K562 (cell line): ENCODE data around the gene RBM20. TPM values are rescaled to one million over a fixed set of nuclear protein-coding genes. Genes with fewer than 3 reads are reported as not detected.

ENCODE experiments used
- CCNT2 ChIP-seq: IDR thresholded peaks from 2 replicates; pipeline ENCODE4 v1.6.1; 2011; ENCODE audit warnings: borderline replicate concordance, low read depth, mild to moderate bottlenecking, moderate library complexity, mixed read lengths, low read length; ENCODE audit not compliant: insufficient read length; ENCODE audit errors: extremely low read depth
- CEBPG ChIP-seq, 3 experiments: fragments of 200-800 bp in 1 of 3; sonication (Bioruptor generic) in 1 of 3; sonication (generic) in 1 of 3; formaldehyde crosslinking in 1 of 3; IDR thresholded peaks in 2 of 3; conservative IDR thresholded peaks in 1 of 3; 2 replicates each; pipeline versions ENCODE4 v1.6.1 to v1.8.0; 2016 to 2022; ENCODE audit warnings: missing compliant biosample characterization in 2 of 3, missing genetic modification characterization in 2 of 3, mild to moderate bottlenecking in 1 of 3, missing genetic modification reagents in 1 of 3
- DPF2 ChIP-seq: fragments of 450-650 bp; IDR thresholded peaks from 2 replicates; pipeline ENCODE4 v1.6.1; 2016
- ETV6 ChIP-seq, 3 experiments: fragments of 150-350 bp in 1 of 3; sonication (generic) in 1 of 3; formaldehyde crosslinking in 1 of 3; IDR thresholded peaks; 2 replicates each; pipeline versions ENCODE4 v1.6.1 to v1.8.0; 2014 to 2022; ENCODE audit warnings: borderline replicate concordance in 2 of 3, low read depth in 2 of 3, antibody characterized with exemption in 1 of 3, low read length in 1 of 3, mild to moderate bottlenecking in 1 of 3, missing genetic modification reagents in 1 of 3
- FOXA1 ChIP-seq: fragments of 450-650 bp; IDR thresholded peaks from 2 replicates; pipeline ENCODE4 v1.6.1; 2016; ENCODE audit warnings: mild to moderate bottlenecking, borderline replicate concordance
- ID3 ChIP-seq, 2 experiments: fragments of 250-450 bp in 1 of 2; fragments of 450-650 bp in 1 of 2; sonication (Bioruptor Pico) in 1 of 2; IDR thresholded peaks; 2 replicates each; pipeline versions ENCODE4 v1.6.1 to v1.8.0; 2016 to 2021; ENCODE audit warnings: mild to moderate bottlenecking in 2 of 2, moderate library complexity in 2 of 2, missing compliant biosample characterization in 1 of 2, missing genetic modification characterization in 1 of 2
- JUN ChIP-seq, 2 experiments: sonication (generic) in 1 of 2; formaldehyde crosslinking in 1 of 2; IDR thresholded peaks; 2 replicates each; pipeline versions ENCODE4 v1.6.1 to v1.8.0; 2012 to 2022; ENCODE audit warnings: borderline replicate concordance in 2 of 2, mild to moderate bottlenecking in 2 of 2, improper control_type of control experiment in 1 of 2, low read depth in 1 of 2, low read length in 1 of 2, missing genetic modification reagents in 1 of 2
- MAZ ChIP-seq, 2 experiments: fragments of 450-650 bp in 1 of 2; sonication (generic) in 1 of 2; formaldehyde crosslinking; IDR thresholded peaks in 1 of 2; conservative IDR thresholded peaks in 1 of 2; 2 replicates each; pipeline versions ENCODE4 v1.4.0 to v1.5.0; 2020; ENCODE audit warnings: mild to moderate bottlenecking in 1 of 2, missing genetic modification reagents in 1 of 2
- MEIS2 ChIP-seq: fragments of 450-650 bp; IDR thresholded peaks from 2 replicates; pipeline ENCODE4 v1.6.1; 2014; ENCODE audit warnings: mild to moderate bottlenecking; ENCODE audit not compliant: partially characterized antibody
- MXI1 ChIP-seq: IDR thresholded peaks from 2 replicates; pipeline ENCODE4 v1.6.1; 2011; ENCODE audit warnings: low read depth, mild to moderate bottlenecking, improper control_type of control experiment, low read length
- PML ChIP-seq: IDR thresholded peaks from 2 replicates; pipeline ENCODE4 v1.6.1; 2012; ENCODE audit warnings: low read length, inconsistent platforms
- PRPF4 ChIP-seq: fragments of 200-400 bp; formaldehyde crosslinking; IDR thresholded peaks from one replicate; pipeline ENCODE4 v1.6.1; 2017; ENCODE audit warnings: low read length, low read depth, mild to moderate bottlenecking; ENCODE audit not compliant: insufficient read depth, poor library complexity, severe bottlenecking
- RAD51 ChIP-seq: fragments of 450-650 bp; IDR thresholded peaks from 2 replicates; pipeline ENCODE4 v1.7.1; 2016; ENCODE audit warnings: low read depth, mild to moderate bottlenecking, borderline replicate concordance
- SAFB2 ChIP-seq: fragments of 200-400 bp; formaldehyde crosslinking; IDR thresholded peaks from 2 replicates; pipeline ENCODE4 v1.6.1; 2018; ENCODE audit warnings: borderline replicate concordance, low read length, low read depth, moderate library complexity; ENCODE audit not compliant: severe bottlenecking
- SMARCE1 ChIP-seq: fragments of 450-650 bp; IDR thresholded peaks from 2 replicates; pipeline ENCODE4 v1.7.1; 2016; ENCODE audit warnings: mild to moderate bottlenecking
- TFAP4 ChIP-seq: sonication (generic); formaldehyde crosslinking; IDR thresholded peaks from 2 replicates; pipeline ENCODE4 v1.8.0; 2022; ENCODE audit warnings: missing genetic modification reagents, mild to moderate bottlenecking, moderate library complexity, borderline replicate concordance
- ZFX ChIP-seq: sonication (generic); formaldehyde crosslinking; IDR thresholded peaks from 2 replicates; pipeline ENCODE4 v1.8.0; 2022; ENCODE audit warnings: mild to moderate bottlenecking, missing genetic modification reagents, moderate library complexity
- polyA plus RNA-seq, 8 experiments: library from polyadenylated mRNA; depleted of rRNA in 4 of 8; stranded (reverse) in 5 of 8; unstranded in 3 of 8; fragments of >200 nt; fragmentation: Nextera tagmentation in 2 of 8; fragmentation: Illumina TruSeq in 1 of 8; extraction: Ambion mirVana in 2 of 8; extraction: Trizol in 1 of 8; gene quantifications; 2 replicates each; pipeline versions ENCODE4 v1.2.1 to v1.2.3, GENCODE V29; 2011 to 2014; ENCODE audit warnings: inconsistent platforms in 1 of 8, missing spikeins in 1 of 8
- total RNA-seq, 7 experiments: library from RNA; depleted of rRNA in 6 of 7; stranded (reverse); fragments of >200 nt in 6 of 7; fragmentation: Illumina TruSeq in 2 of 7; extraction: Trizol in 2 of 7; gene quantifications; 2 replicates each; pipeline versions ENCODE4 v1.2.1 to v1.2.3, GENCODE V29; 2011 to 2021; ENCODE audit warnings: low replicate concordance in 1 of 7
- TF ChIP-seq, protein P1 (sequence below): fragments of 450-650 bp; IDR thresholded peaks from 2 replicates; pipeline ENCODE4 v1.6.1; 2017; ENCODE audit warnings: antibody characterized with exemption, mild to moderate bottlenecking

RBM20 gene
- total and polyA plus RNA-seq, 9 of the 15 experiments (the other 6 are each of a cell fraction or from before 2014, with no cell fraction given) = 0.63 to 5.7 (median 3.2) TPM

DNA sequence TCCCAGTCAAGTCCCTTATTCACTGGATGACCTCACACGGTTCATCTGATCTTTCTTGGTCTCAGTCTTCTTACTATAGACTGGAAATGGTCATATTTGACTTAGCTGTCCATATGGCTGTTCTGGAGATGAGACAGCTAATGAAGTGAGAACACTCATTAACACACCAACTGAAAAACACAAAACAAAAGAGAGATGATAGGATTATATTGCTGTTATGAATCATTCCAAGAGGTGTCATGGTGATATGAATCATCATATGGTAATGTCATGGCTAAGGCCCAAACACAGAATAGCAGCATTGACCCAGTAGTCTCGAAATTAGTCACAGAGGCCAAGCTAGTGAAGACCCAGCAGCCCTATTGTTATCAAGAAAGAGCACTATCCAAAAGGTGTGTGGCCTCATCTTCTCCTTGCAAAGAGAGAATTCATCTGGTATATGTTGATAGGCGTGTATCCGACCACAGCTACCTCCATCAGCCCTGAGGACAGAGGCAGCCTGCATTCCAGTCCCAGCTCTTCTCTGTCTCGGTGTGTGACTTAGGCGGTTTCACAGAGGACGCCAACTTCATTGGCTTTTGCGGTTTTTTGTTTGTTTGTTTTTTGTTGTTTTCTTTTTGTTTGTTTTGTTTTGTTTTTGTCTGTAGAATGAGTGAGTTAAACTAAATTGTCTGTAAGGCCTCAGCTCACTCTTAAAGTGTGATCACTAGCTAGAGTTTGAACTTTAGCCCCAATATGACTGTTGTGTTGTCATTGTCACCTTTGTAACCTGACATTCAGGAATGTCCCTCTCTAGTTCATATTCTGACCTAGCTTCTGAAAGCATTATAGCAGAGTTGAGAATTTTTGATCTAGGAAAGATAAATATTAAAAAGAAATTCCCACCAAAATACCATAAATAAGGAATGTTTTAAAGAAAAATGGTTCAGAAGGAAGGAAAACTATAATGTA, 130.2 kb downstream of the RBM20 start (continued):
- TF ChIP-seq, protein P1, sequence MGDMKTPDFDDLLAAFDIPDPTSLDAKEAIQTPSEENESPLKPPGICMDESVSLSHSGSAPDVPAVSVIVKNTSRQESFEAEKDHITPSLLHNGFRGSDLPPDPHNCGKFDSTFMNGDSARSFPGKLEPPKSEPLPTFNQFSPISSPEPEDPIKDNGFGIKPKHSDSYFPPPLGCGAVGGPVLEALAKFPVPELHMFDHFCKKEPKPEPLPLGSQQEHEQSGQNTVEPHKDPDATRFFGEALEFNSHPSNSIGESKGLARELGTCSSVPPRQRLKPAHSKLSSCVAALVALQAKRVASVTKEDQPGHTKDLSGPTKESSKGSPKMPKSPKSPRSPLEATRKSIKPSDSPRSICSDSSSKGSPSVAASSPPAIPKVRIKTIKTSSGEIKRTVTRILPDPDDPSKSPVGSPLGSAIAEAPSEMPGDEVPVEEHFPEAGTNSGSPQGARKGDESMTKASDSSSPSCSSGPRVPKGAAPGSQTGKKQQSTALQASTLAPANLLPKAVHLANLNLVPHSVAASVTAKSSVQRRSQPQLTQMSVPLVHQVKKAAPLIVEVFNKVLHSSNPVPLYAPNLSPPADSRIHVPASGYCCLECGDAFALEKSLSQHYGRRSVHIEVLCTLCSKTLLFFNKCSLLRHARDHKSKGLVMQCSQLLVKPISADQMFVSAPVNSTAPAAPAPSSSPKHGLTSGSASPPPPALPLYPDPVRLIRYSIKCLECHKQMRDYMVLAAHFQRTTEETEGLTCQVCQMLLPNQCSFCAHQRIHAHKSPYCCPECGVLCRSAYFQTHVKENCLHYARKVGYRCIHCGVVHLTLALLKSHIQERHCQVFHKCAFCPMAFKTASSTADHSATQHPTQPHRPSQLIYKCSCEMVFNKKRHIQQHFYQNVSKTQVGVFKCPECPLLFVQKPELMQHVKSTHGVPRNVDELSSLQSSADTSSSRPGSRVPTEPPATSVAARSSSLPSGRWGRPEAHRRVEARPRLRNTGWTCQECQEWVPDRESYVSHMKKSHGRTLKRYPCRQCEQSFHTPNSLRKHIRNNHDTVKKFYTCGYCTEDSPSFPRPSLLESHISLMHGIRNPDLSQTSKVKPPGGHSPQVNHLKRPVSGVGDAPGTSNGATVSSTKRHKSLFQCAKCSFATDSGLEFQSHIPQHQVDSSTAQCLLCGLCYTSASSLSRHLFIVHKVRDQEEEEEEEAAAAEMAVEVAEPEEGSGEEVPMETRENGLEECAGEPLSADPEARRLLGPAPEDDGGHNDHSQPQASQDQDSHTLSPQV = 0 out of 2 replicates have a peak, but pooled peaks have one; percentile 10
- TF ChIP-seq CCNT2 (peak; percentile 30), DPF2 (peak; percentile 87), JUN (IDR thresholded peaks at IDR 0.05; ENCODE audit: borderline replicate concordance, low read depth, low read length) (peak; percentile 87), JUN (CRISPR knock-in tag; IDR thresholded peaks at IDR 0.05; ENCODE audit: borderline replicate concordance) (no peak), ETV6 (IDR thresholded peaks at IDR 0.05; ENCODE audit: borderline replicate concordance in 1 of 2, low read depth in 2 of 2, low read length in 1 of 2) (no peak), ETV6 (CRISPR knock-in tag; IDR thresholded peaks at IDR 0.05; ENCODE audit: borderline replicate concordance) (no peak), SAFB2 (no peak), FOXA1 (no peak), PRPF4 (no peak), MEIS2 (peak; percentile 88), SMARCE1 (peak; percentile 77), MXI1 (peak; percentile 75), ZFX (peak; percentile 30; the same call in 1 of the 2 replicates), MAZ (CRISPR knock-in tag; conservative IDR thresholded peaks at IDR 0.05 in 1 of 2, IDR thresholded peaks at IDR 0.05 in 1 of 2) (0 out of 4 replicates have a peak, but pooled peaks of 1 of the 2 experiments have one; percentile 4), CEBPG (CRISPR knock-in tag; IDR thresholded peaks at IDR 0.05) (no peak), CEBPG (tag; conservative IDR thresholded peaks at IDR 0.05 in 1 of 2, IDR thresholded peaks at IDR 0.05 in 1 of 2) (no peak; a peak in 1 of 4 replicates), TFAP4 (CRISPR knock-in tag) (no peak), PML (peak; percentile 84; the same call in 1 of the 2 replicates), ID3 (CRISPR knock-in tag; IDR thresholded peaks at IDR 0.05) (no peak), ID3 (tag; IDR thresholded peaks at IDR 0.05) (peak; percentile 44; the same call in 1 of the 2 replicates), RAD51 (no peak)
